Neural progenitor cell (in vitro differentiated cells): ENCODE results near the gene FKRP. TPM values are rescaled to one million over a fixed set of nuclear protein-coding genes. Genes with fewer than 3 reads are reported as not detected.
A peak's percentile ranks its signal among the peaks of the same experiment; 100 is the strongest.

ENCODE experiments used
- DNase-seq: peaks from one replicate; pipeline ENCODE4 v3.0.0-alpha.2; 2016; ENCODE audit warnings: low spot score
- H2AFZ ChIP-seq: fragments of 200-600 bp; sonication (generic); replicated peaks from 2 replicates; pipeline ENCODE4 v1.6.1; 2016; ENCODE audit warnings: antibody characterized with exemption
- H3F3A ChIP-seq: fragments of 200-600 bp; sonication (generic); 2 replicates; pipeline ENCODE4 v1.6.1; 2016; ENCODE audit warnings: antibody characterized with exemption, low read depth
- H3K27ac ChIP-seq: fragments of 200-600 bp; sonication (generic); 2 replicates; pipeline ENCODE4 v1.5.1; 2016; ENCODE audit warnings: mild to moderate bottlenecking
- H3K27me3 ChIP-seq: fragments of 200-600 bp; sonication (generic); 2 replicates; pipeline ENCODE4 v1.6.1; 2016; ENCODE audit warnings: mild to moderate bottlenecking, moderate library complexity
- H3K36me3 ChIP-seq: fragments of 200-600 bp; sonication (generic); 2 replicates; pipeline ENCODE4 v1.5.1; 2016
- H3K4me1 ChIP-seq: fragments of 200-600 bp; sonication (generic); 2 replicates; pipeline ENCODE4 v1.6.1; 2016; ENCODE audit warnings: mixed run types
- H3K4me2 ChIP-seq: fragments of 200-600 bp; sonication (generic); 2 replicates; pipeline ENCODE4 v1.6.1; 2016
- H3K4me3 ChIP-seq: fragments of 200-600 bp; sonication (generic); 2 replicates; pipeline ENCODE4 v1.5.1; 2016
- H3K79me2 ChIP-seq: fragments of 200-600 bp; sonication (generic); 2 replicates; pipeline ENCODE4 v1.6.1; 2016; ENCODE audit warnings: low read depth
- H3K9ac ChIP-seq: fragments of 200-600 bp; sonication (generic); 2 replicates; pipeline ENCODE4 v1.6.1; 2016
- H3K9me3 ChIP-seq: fragments of 200-600 bp; sonication (generic); 2 replicates; pipeline ENCODE4 v1.5.1; 2016; ENCODE audit warnings: low read depth
- H4K20me1 ChIP-seq: fragments of 200-600 bp; sonication (generic); 2 replicates; pipeline ENCODE4 v1.6.1; 2016; ENCODE audit warnings: low read depth
- H3K27ac Mint-ChIP-seq: 3 replicates; pipeline ENCODE4 v1.8.0; 2021; ENCODE audit warnings: mixed read lengths
- H3K27me3 Mint-ChIP-seq: 2 replicates; pipeline ENCODE4 v1.8.0; 2022; ENCODE audit warnings: low read depth, mild to moderate bottlenecking, inconsistent platforms, moderate library complexity, mixed read lengths; ENCODE audit not compliant: insufficient read depth
- H3K36me3 Mint-ChIP-seq: 3 replicates; pipeline ENCODE4 v1.8.0; 2021; ENCODE audit warnings: mixed read lengths
- H3K4me1 Mint-ChIP-seq: 3 replicates; pipeline ENCODE4 v1.8.0; 2021; ENCODE audit warnings: mixed read lengths
- H3K4me3 Mint-ChIP-seq: 3 replicates; pipeline ENCODE4 v1.8.0; 2021; ENCODE audit warnings: mild to moderate bottlenecking, moderate library complexity, mixed read lengths
- H3K9me3 Mint-ChIP-seq: 3 replicates; pipeline ENCODE4 v1.8.0; 2020; ENCODE audit warnings: mixed read lengths
- CTCF ChIP-seq: fragments of 200-600 bp; sonication (generic); IDR thresholded peaks from 2 replicates; pipeline ENCODE4 v1.5.1; 2017; ENCODE audit warnings: antibody characterized with exemption, mild to moderate bottlenecking
- EZH2 ChIP-seq: fragments of 200-600 bp; sonication (generic); IDR thresholded peaks from 2 replicates; pipeline ENCODE4 v1.6.1; 2017; ENCODE audit warnings: antibody characterized with exemption, mild to moderate bottlenecking, moderate library complexity
- EZH2phosphoT487 ChIP-seq: fragments of 200-600 bp; sonication (generic); IDR thresholded peaks from 2 replicates; pipeline ENCODE4 v1.6.1; 2017; ENCODE audit warnings: antibody characterized with exemption
- total RNA-seq: library from RNA; depleted of rRNA; stranded (reverse); fragments of >200 nt; gene quantifications from 2 replicates; pipeline ENCODE4 v1.2.3, GENCODE V29; 2015; ENCODE audit warnings: low replicate concordance

Gene FKRP
- total RNA-seq, 1 donor from 2014 or later = 18.6 TPM

- H3K27ac Mint-ChIP-seq = no peak overlapping the region
- peaks cover 25% of the 10 kb centered on the region for H3K36me3 Mint-ChIP-seq
- no peak for TF ChIP-seq EZH2phosphoT487
- no peak for TF ChIP-seq CTCF
- no peak for TF ChIP-seq EZH2
- H3K4me3 Mint-ChIP-seq = no peak overlapping the region
- Histone ChIP-seq H3K4me1 (no peaks in the 10 kb centered on the region), H3K4me3 (no peak overlapping the region), H3K27ac (no peak overlapping the region), H3K9me3 (no peaks in the 10 kb centered on the region), H3K36me3 (peaks cover 4% of the 10 kb centered on the region), H3K9ac (no peak overlapping the region), H4K20me1 (peaks cover 85% of the 10 kb centered on the region), H3F3A (no peaks in the 10 kb centered on the region), H2AFZ (no peak overlapping the region), H3K4me2 (no peak overlapping the region), H3K27me3 (no peaks in the 10 kb centered on the region), H3K79me2 (peaks cover 83% of the 10 kb centered on the region)
- peaks cover 8% of the 10 kb centered on the region for H3K27me3 Mint-ChIP-seq
- H3K9me3 Mint-ChIP-seq = no peaks in the 10 kb centered on the region
- peak; percentile 52 for DNase-seq
- H3K4me1 Mint-ChIP-seq = peaks cover 8% of the 10 kb centered on the region
These were observed 9.1 kb upstream of the FKRP start for GRCh38 chr19:46736531-46737297.

GRCh38 chr19:46737298-46737654 lies 8.6 kb upstream of the FKRP start:
- Histone ChIP-seq H2AFZ (no peak overlapping the region), H3K9ac (no peak overlapping the region), H3K4me2 (no peak overlapping the region), H3K9me3 (no peaks in the 10 kb centered on the region), H3K79me2 (peaks cover 89% of the 10 kb centered on the region), H3F3A (no peaks in the 10 kb centered on the region), H3K27ac (no peak overlapping the region), H3K4me1 (no peaks in the 10 kb centered on the region), H3K4me3 (no peak overlapping the region), H4K20me1 (peaks cover 85% of the 10 kb centered on the region), H3K27me3 (no peaks in the 10 kb centered on the region), H3K36me3 (peaks cover 4% of the 10 kb centered on the region)
- Mint-ChIP-seq H3K9me3 (no peaks in the 10 kb centered on the region), H3K27ac (no peak overlapping the region), H3K27me3 (peaks cover 7% of the 10 kb centered on the region), H3K4me1 (peaks cover 14% of the 10 kb centered on the region), H3K36me3 (peaks cover 19% of the 10 kb centered on the region), H3K4me3 (no peak overlapping the region)
- TF ChIP-seq EZH2phosphoT487 (no peak), CTCF (no peak), EZH2 (no peak)
- DNase-seq = no peak

GRCh38 chr19:46737761-46738171 lies 8.1 kb upstream of the FKRP start:
- H3K79me2 ChIP-seq = peaks cover 91% of the 10 kb centered on the region
- Mint-ChIP-seq H3K27me3 (peaks cover 8% of the 10 kb centered on the region), H3K27ac (no peak overlapping the region), H3K36me3 (peaks cover 21% of the 10 kb centered on the region), H3K4me1 (peaks cover 16% of the 10 kb centered on the region), H3K9me3 (no peaks in the 10 kb centered on the region), H3K4me3 (no peak overlapping the region)
- no peaks in the 10 kb centered on the region for H3K4me1 ChIP-seq
- H4K20me1 ChIP-seq = peaks cover 85% of the 10 kb centered on the region
- H3K36me3 ChIP-seq = peaks cover 4% of the 10 kb centered on the region
- no peak overlapping the region for H3K4me3 ChIP-seq
- H3K27ac ChIP-seq = no peak overlapping the region
- TF ChIP-seq EZH2phosphoT487 = no peak
- DNase-seq = no peak
- no peaks in the 10 kb centered on the region for H3K27me3 ChIP-seq
- H3K9me3 ChIP-seq = no peaks in the 10 kb centered on the region
- no peak overlapping the region for H3K9ac ChIP-seq
- no peak overlapping the region for H3K4me2 ChIP-seq
- no peaks in the 10 kb centered on the region for H3F3A ChIP-seq
- H2AFZ ChIP-seq = no peak overlapping the region

GRCh38 chr19:46739290-46739771 lies 6.5 kb upstream of the FKRP start:
- Histone ChIP-seq H3K27ac (no peak overlapping the region), H3K27me3 (no peaks in the 10 kb centered on the region), H2AFZ (no peak overlapping the region), H3F3A (no peaks in the 10 kb centered on the region), H3K9me3 (no peaks in the 10 kb centered on the region), H3K9ac (no peak overlapping the region), H4K20me1 (peaks cover 85% of the 10 kb centered on the region), H3K4me1 (no peaks in the 10 kb centered on the region), H3K4me2 (no peak overlapping the region), H3K36me3 (peaks cover 1% of the 10 kb centered on the region), H3K79me2 (peaks cover 91% of the 10 kb centered on the region), H3K4me3 (no peak overlapping the region)
- Mint-ChIP-seq H3K4me3 (peak overlapping the region; percentile 18), H3K4me1 (peaks cover 26% of the 10 kb centered on the region), H3K9me3 (no peaks in the 10 kb centered on the region), H3K36me3 (peaks cover 19% of the 10 kb centered on the region), H3K27me3 (peaks cover 5% of the 10 kb centered on the region), H3K27ac (peak overlapping the region; percentile 5)
- no peak for DNase-seq
- TF ChIP-seq EZH2 (no peak), EZH2phosphoT487 (no peak), CTCF (no peak)
